K562 (cell line): ENCODE data around the gene CMBL. TPM values are rescaled to one million over a fixed set of nuclear protein-coding genes. Genes with fewer than 3 reads are reported as not detected.
A peak's percentile ranks its signal among the peaks of the same experiment; 100 is the strongest.

Experiments used
- GABPB1 ChIP-seq: sonication (generic); formaldehyde crosslinking; IDR thresholded peaks from 2 replicates; pipeline ENCODE4 v1.8.0; 2022; ENCODE audit warnings: mild to moderate bottlenecking, missing genetic modification reagents
- MIER1 ChIP-seq: fragments of 450-650 bp; IDR thresholded peaks from 2 replicates; pipeline ENCODE4 v1.6.1; 2016; ENCODE audit warnings: antibody characterized with exemption, mild to moderate bottlenecking, low read depth
- NR4A1 ChIP-seq, 2 experiments: fragments of 250-450 bp in 1 of 2; fragments of 450-650 bp in 1 of 2; sonication (Bioruptor Pico) in 1 of 2; IDR thresholded peaks; 2 replicates each; pipeline versions ENCODE4 v1.4.0 to v1.6.1; 2016 to 2020; ENCODE audit warnings: mild to moderate bottlenecking in 2 of 2, missing compliant biosample characterization in 1 of 2, missing genetic modification characterization in 1 of 2, moderate library complexity in 1 of 2
- PREB ChIP-seq: sonication (generic); formaldehyde crosslinking; IDR thresholded peaks from 2 replicates; pipeline ENCODE4 v1.8.1; 2023; ENCODE audit warnings: mild to moderate bottlenecking, missing genetic modification reagents
- RFX7 ChIP-seq: fragments of 250-450 bp; sonication (Bioruptor Pico); IDR thresholded peaks from 2 replicates; pipeline ENCODE4 v1.5.1; 2021; ENCODE audit warnings: mild to moderate bottlenecking
- ZNF224 ChIP-seq: sonication (generic); formaldehyde crosslinking; IDR thresholded peaks from 2 replicates; pipeline ENCODE4 v1.8.0; 2022; ENCODE audit warnings: mild to moderate bottlenecking, missing genetic modification reagents
- polyA plus RNA-seq, 8 experiments: library from polyadenylated mRNA; depleted of rRNA in 4 of 8; stranded (reverse) in 5 of 8; unstranded in 3 of 8; fragments of >200 nt; fragmentation: Nextera tagmentation in 2 of 8; fragmentation: Illumina TruSeq in 1 of 8; extraction: Ambion mirVana in 2 of 8; extraction: Trizol in 1 of 8; gene quantifications; 2 replicates each; pipeline versions ENCODE4 v1.2.1 to v1.2.3, GENCODE V29; 2011 to 2014; ENCODE audit warnings: inconsistent platforms in 1 of 8, missing spikeins in 1 of 8
- total RNA-seq, 7 experiments: library from RNA; depleted of rRNA in 6 of 7; stranded (reverse); fragments of >200 nt in 6 of 7; fragmentation: Illumina TruSeq in 2 of 7; extraction: Trizol in 2 of 7; gene quantifications; 2 replicates each; pipeline versions ENCODE4 v1.2.1 to v1.2.3, GENCODE V29; 2011 to 2021; ENCODE audit warnings: low replicate concordance in 1 of 7
- TF ChIP-seq, protein P1 (sequence below), 2 experiments: fragments of 450-650 bp in 1 of 2; sonication (generic) in 1 of 2; formaldehyde crosslinking in 1 of 2; IDR thresholded peaks in 1 of 2; conservative IDR thresholded peaks in 1 of 2; 2 replicates each; pipeline versions ENCODE4 v1.6.1 to v1.8.1; 2016 to 2023; ENCODE audit warnings: mild to moderate bottlenecking in 2 of 2, moderate library complexity in 2 of 2, inconsistent platforms in 1 of 2, missing genetic modification reagents in 1 of 2
- TF ChIP-seq, protein P2 (sequence below): IDR thresholded peaks from 3 replicates; pipeline ENCODE4 v1.6.1; 2011; ENCODE audit warnings: borderline replicate concordance, mild to moderate bottlenecking; ENCODE audit not compliant: insufficient read length, insufficient read depth
- TF ChIP-seq, protein P3 (sequence below): sonication (generic); formaldehyde crosslinking; IDR thresholded peaks from 2 replicates; pipeline ENCODE4 v1.8.1; 2023; ENCODE audit warnings: mild to moderate bottlenecking, missing genetic modification reagents

The CMBL gene
- total and polyA plus RNA-seq, 9 of the 15 experiments (the other 6 are each of a cell fraction or from before 2014, with no cell fraction given), result 22.6 to 192 (median 71.1) TPM

DNA sequence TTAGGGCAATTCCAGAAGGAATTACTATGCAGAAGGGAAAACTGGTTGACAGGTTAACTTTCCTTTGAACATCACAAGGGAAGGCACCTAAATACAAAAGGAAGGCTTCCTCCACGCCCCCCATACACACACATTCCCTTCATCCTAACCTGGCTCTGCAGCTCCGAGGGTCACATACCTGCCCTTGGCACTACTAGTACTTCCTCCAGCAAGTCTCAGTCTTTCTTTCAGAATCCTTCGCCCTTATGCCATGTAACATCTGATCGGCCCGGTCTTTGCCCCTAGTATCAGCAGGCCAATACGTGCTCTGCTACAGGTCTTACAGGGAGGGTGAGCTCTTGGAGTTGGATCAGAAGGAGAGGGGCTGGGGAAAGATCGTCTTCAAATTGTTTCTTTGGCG lies 44.2 kb upstream of the CMBL start (continued):
- TF ChIP-seq PREB, result peak; percentile 89; the same call in 1 of the 2 replicates
- TF ChIP-seq, protein P1, sequence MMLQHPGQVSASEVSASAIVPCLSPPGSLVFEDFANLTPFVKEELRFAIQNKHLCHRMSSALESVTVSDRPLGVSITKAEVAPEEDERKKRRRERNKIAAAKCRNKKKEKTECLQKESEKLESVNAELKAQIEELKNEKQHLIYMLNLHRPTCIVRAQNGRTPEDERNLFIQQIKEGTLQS (IDR thresholded peaks at IDR 0.05), result no peak
- TF ChIP-seq, protein P1 (CRISPR knock-in tag; conservative IDR thresholded peaks at IDR 0.05), result 0 out of 2 replicates have a peak, but pooled peaks have one; percentile 41
- TF ChIP-seq, protein P2, sequence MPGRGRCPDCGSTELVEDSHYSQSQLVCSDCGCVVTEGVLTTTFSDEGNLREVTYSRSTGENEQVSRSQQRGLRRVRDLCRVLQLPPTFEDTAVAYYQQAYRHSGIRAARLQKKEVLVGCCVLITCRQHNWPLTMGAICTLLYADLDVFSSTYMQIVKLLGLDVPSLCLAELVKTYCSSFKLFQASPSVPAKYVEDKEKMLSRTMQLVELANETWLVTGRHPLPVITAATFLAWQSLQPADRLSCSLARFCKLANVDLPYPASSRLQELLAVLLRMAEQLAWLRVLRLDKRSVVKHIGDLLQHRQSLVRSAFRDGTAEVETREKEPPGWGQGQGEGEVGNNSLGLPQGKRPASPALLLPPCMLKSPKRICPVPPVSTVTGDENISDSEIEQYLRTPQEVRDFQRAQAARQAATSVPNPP, result no peak
- TF ChIP-seq, protein P3, sequence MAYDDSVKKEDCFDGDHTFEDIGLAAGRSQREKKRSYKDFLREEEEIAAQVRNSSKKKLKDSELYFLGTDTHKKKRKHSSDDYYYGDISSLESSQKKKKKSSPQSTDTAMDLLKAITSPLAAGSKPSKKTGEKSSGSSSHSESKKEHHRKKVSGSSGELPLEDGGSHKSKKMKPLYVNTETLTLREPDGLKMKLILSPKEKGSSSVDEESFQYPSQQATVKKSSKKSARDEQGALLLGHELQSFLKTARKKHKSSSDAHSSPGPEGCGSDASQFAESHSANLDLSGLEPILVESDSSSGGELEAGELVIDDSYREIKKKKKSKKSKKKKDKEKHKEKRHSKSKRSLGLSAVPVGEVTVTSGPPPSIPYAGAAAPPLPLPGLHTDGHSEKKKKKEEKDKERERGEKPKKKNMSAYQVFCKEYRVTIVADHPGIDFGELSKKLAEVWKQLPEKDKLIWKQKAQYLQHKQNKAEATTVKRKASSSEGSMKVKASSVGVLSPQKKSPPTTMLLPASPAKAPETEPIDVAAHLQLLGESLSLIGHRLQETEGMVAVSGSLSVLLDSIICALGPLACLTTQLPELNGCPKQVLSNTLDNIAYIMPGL (CRISPR knock-in tag), result 0 out of 2 replicates have a peak, but pooled peaks have one; percentile 32
- TF ChIP-seq NR4A1 (CRISPR knock-in tag; IDR thresholded peaks at IDR 0.05), result no peak
- 0 out of 2 replicates have a peak, but pooled peaks have one; percentile 24 for TF ChIP-seq NR4A1 (tag; IDR thresholded peaks at IDR 0.05)
- TF ChIP-seq RFX7, result no peak
- TF ChIP-seq GABPB1 (CRISPR knock-in tag), result peak; percentile 17; the same call in 1 of the 2 replicates
- no peak for TF ChIP-seq ZNF224 (CRISPR knock-in tag)
- TF ChIP-seq MIER1, result 0 out of 2 replicates have a peak, but pooled peaks have one; percentile 11
